ENCODE measurements around the gene GLT6D1. TPM values are rescaled to one million over a fixed set of nuclear protein-coding genes. Genes with fewer than 3 reads are reported as not detected.

Gene GLT6D1
- total RNA-seq: not detected
- polyA plus RNA-seq: 0.05 TPM
- long read RNA-seq, donor 1: 0 reads
- long read RNA-seq, donor 2: 0 reads
- long read RNA-seq, donor 3: 0 reads
- long read RNA-seq, donor 4: 0 reads
- long read RNA-seq, donor 5: 0 reads
- long read RNA-seq, donor 6: 0 reads
- long read RNA-seq, donor 7: 0 reads
- long read RNA-seq, donor 8: 0 reads
- long read RNA-seq, donor 9: 0 reads
- long read RNA-seq, donor 10: 0 reads

- WGBS: 89% methylated on average over 9 of the region's 9 CpGs
- Histone ChIP-seq H3K27ac (ENCODE audit: low read depth in 1 of 2, low read length in 1 of 2) (no peak within 1 kb of the TSS), H3K27me3 (ENCODE audit: control insufficient read depth in 2 of 2, insufficient read depth in 1 of 2, low read length in 1 of 2) (no peaks in the 10 kb centered on the region), H3K36me3 (ENCODE audit: control insufficient read depth in 2 of 2, insufficient read depth in 2 of 2, low read length in 1 of 2) (no peaks in the 10 kb centered on the region), H3K4me1 (ENCODE audit: control insufficient read depth in 2 of 2, insufficient read depth in 2 of 2, low read length in 2 of 2) (no peaks in the 10 kb centered on the region), H3K9me3 (ENCODE audit: control insufficient read depth in 2 of 2, insufficient read depth in 1 of 2, low read length in 1 of 2) (no peaks in the 10 kb centered on the region), H3K4me3 (ENCODE audit: low read length in 2 of 2) (no peak within 1 kb of the TSS)
- DNase-seq (ENCODE audit: low read depth in 6 of 9, low spot score in 9 of 9): no peak
Measured at GRCh38 chr9:135639196-135639595, at the start of gene GLT6D1. GLT6D1 (minus strand) TSS chr9:135639540; CDS start chr9:135639187, 353 bp downstream.

- DNase-seq (ENCODE audit: low read depth in 6 of 9, low spot score in 9 of 9): no peak
- no peak overlapping the region for H3K27ac ChIP-seq (ENCODE audit: low read depth in 1 of 2, low read length in 1 of 2)
- no peaks in the 10 kb centered on the region for H3K36me3 ChIP-seq (ENCODE audit: control insufficient read depth in 2 of 2, insufficient read depth in 2 of 2, low read length in 1 of 2)
- WGBS: 93% methylated on average over 10 of the region's 10 CpGs
- H3K4me1 ChIP-seq (ENCODE audit: control insufficient read depth in 2 of 2, insufficient read depth in 2 of 2, low read length in 2 of 2): no peaks in the 10 kb centered on the region
- no peak overlapping the region for H3K4me3 ChIP-seq (ENCODE audit: low read length in 2 of 2)
- H3K9me3 ChIP-seq (ENCODE audit: control insufficient read depth in 2 of 2, insufficient read depth in 1 of 2, low read length in 1 of 2): no peaks in the 10 kb centered on the region
- no peaks in the 10 kb centered on the region for H3K27me3 ChIP-seq (ENCODE audit: control insufficient read depth in 2 of 2, insufficient read depth in 1 of 2, low read length in 1 of 2)
Measured at GRCh38 chr9:135689011-135689410, 49.7 kb upstream of the GLT6D1 start.

GRCh38 chr9:135687216-135687615 is 47.9 kb upstream of the GLT6D1 start:
- no peak overlapping the region for H3K27ac ChIP-seq (ENCODE audit: low read depth in 1 of 2, low read length in 1 of 2)
- no peaks in the 10 kb centered on the region for H3K27me3 ChIP-seq (ENCODE audit: control insufficient read depth in 2 of 2, insufficient read depth in 1 of 2, low read length in 1 of 2)
- no peak overlapping the region for H3K4me3 ChIP-seq (ENCODE audit: low read length in 2 of 2)
- H3K9me3 ChIP-seq (ENCODE audit: control insufficient read depth in 2 of 2, insufficient read depth in 1 of 2, low read length in 1 of 2): no peaks in the 10 kb centered on the region
- no peaks in the 10 kb centered on the region for H3K36me3 ChIP-seq (ENCODE audit: control insufficient read depth in 2 of 2, insufficient read depth in 2 of 2, low read length in 1 of 2)
- no peaks in the 10 kb centered on the region for H3K4me1 ChIP-seq (ENCODE audit: control insufficient read depth in 2 of 2, insufficient read depth in 2 of 2, low read length in 2 of 2)
- 91% methylated on average over 15 of the region's 15 CpGs for WGBS
- DNase-seq (ENCODE audit: low read depth in 6 of 9, low spot score in 9 of 9): no peak

- no peak for DNase-seq (ENCODE audit: low read depth in 6 of 9, low spot score in 9 of 9)
- Histone ChIP-seq H3K9me3 (ENCODE audit: control insufficient read depth in 2 of 2, insufficient read depth in 1 of 2, low read length in 1 of 2) (no peaks in the 10 kb centered on the region), H3K4me1 (ENCODE audit: control insufficient read depth in 2 of 2, insufficient read depth in 2 of 2, low read length in 2 of 2) (no peaks in the 10 kb centered on the region), H3K4me3 (ENCODE audit: low read length in 2 of 2) (no peak overlapping the region), H3K27ac (ENCODE audit: low read depth in 1 of 2, low read length in 1 of 2) (no peak overlapping the region), H3K27me3 (ENCODE audit: control insufficient read depth in 2 of 2, insufficient read depth in 1 of 2, low read length in 1 of 2) (no peaks in the 10 kb centered on the region), H3K36me3 (ENCODE audit: control insufficient read depth in 2 of 2, insufficient read depth in 2 of 2, low read length in 1 of 2) (no peaks in the 10 kb centered on the region)
- 85% methylated on average over 17 of the region's 17 CpGs for WGBS
Measured at GRCh38 chr9:135684691-135685090, 45.4 kb upstream of the GLT6D1 start.

GRCh38 chr9:135683401-135684034 is 44.2 kb upstream of the GLT6D1 start:
- no peaks in the 10 kb centered on the region for H3K4me1 ChIP-seq (ENCODE audit: control insufficient read depth in 2 of 2, insufficient read depth in 2 of 2, low read length in 2 of 2)
- 82% methylated on average over 15 of the region's 15 CpGs for WGBS
- no peak overlapping the region for H3K4me3 ChIP-seq (ENCODE audit: low read length in 2 of 2)
- H3K27me3 ChIP-seq (ENCODE audit: control insufficient read depth in 2 of 2, insufficient read depth in 1 of 2, low read length in 1 of 2): no peaks in the 10 kb centered on the region
- no peaks in the 10 kb centered on the region for H3K36me3 ChIP-seq (ENCODE audit: control insufficient read depth in 2 of 2, insufficient read depth in 2 of 2, low read length in 1 of 2)
- no peaks in the 10 kb centered on the region for H3K9me3 ChIP-seq (ENCODE audit: control insufficient read depth in 2 of 2, insufficient read depth in 1 of 2, low read length in 1 of 2)
- DNase-seq (ENCODE audit: low read depth in 6 of 9, low spot score in 9 of 9): no peak
- no peak overlapping the region for H3K27ac ChIP-seq (ENCODE audit: low read depth in 1 of 2, low read length in 1 of 2)

- H3K27me3 ChIP-seq (ENCODE audit: control insufficient read depth in 2 of 2, insufficient read depth in 1 of 2, low read length in 1 of 2): no peaks in the 10 kb centered on the region
- no peak for DNase-seq (ENCODE audit: low read depth in 6 of 9, low spot score in 9 of 9)
- WGBS: 85% methylated on average over 5 of the region's 5 CpGs
Measured at GRCh38 chr9:135681161-135681560, 41.8 kb upstream of the GLT6D1 start.

GRCh38 chr9:135680056-135680455 is 40.7 kb upstream of the GLT6D1 start:
- Histone ChIP-seq H3K36me3 (ENCODE audit: control insufficient read depth in 2 of 2, insufficient read depth in 2 of 2, low read length in 1 of 2) (no peaks in the 10 kb centered on the region), H3K9me3 (ENCODE audit: control insufficient read depth in 2 of 2, insufficient read depth in 1 of 2, low read length in 1 of 2) (peaks cover 0 to 1% of the 10 kb centered on the region in 2 donors), H3K27me3 (ENCODE audit: control insufficient read depth in 2 of 2, insufficient read depth in 1 of 2, low read length in 1 of 2) (no peaks in the 10 kb centered on the region), H3K4me3 (ENCODE audit: low read length in 2 of 2) (no peak overlapping the region), H3K27ac (ENCODE audit: low read depth in 1 of 2, low read length in 1 of 2) (no peak overlapping the region), H3K4me1 (ENCODE audit: control insufficient read depth in 2 of 2, insufficient read depth in 2 of 2, low read length in 2 of 2) (no peaks in the 10 kb centered on the region)
- no peak for DNase-seq (ENCODE audit: low read depth in 6 of 9, low spot score in 9 of 9)
- 78% methylated on average over 16 of the region's 16 CpGs for WGBS

More at GRCh38 chr9:135681161-135681560, 41.8 kb upstream of the GLT6D1 start:
- no peak overlapping the region for H3K27ac ChIP-seq (ENCODE audit: low read depth in 1 of 2, low read length in 1 of 2)
- no peak overlapping the region for H3K4me3 ChIP-seq (ENCODE audit: low read length in 2 of 2)
- no peaks in the 10 kb centered on the region for H3K4me1 ChIP-seq (ENCODE audit: control insufficient read depth in 2 of 2, insufficient read depth in 2 of 2, low read length in 2 of 2)
- H3K36me3 ChIP-seq (ENCODE audit: control insufficient read depth in 2 of 2, insufficient read depth in 2 of 2, low read length in 1 of 2): no peaks in the 10 kb centered on the region
- no peaks in the 10 kb centered on the region for H3K9me3 ChIP-seq (ENCODE audit: control insufficient read depth in 2 of 2, insufficient read depth in 1 of 2, low read length in 1 of 2)

GRCh38 chr9:135678236-135679017 is 39.1 kb upstream of the GLT6D1 start:
- 94% methylated on average over 20 of the region's 20 CpGs for WGBS
- no peak for DNase-seq (ENCODE audit: low read depth in 6 of 9, low spot score in 9 of 9)
- H3K27me3 ChIP-seq (ENCODE audit: control insufficient read depth in 2 of 2, insufficient read depth in 1 of 2, low read length in 1 of 2): no peaks in the 10 kb centered on the region
- no peaks in the 10 kb centered on the region for H3K4me1 ChIP-seq (ENCODE audit: control insufficient read depth in 2 of 2, insufficient read depth in 2 of 2, low read length in 2 of 2)
- peaks cover 0 to 1% of the 10 kb centered on the region in 2 donors for H3K9me3 ChIP-seq (ENCODE audit: control insufficient read depth in 2 of 2, insufficient read depth in 1 of 2, low read length in 1 of 2)
- H3K36me3 ChIP-seq (ENCODE audit: control insufficient read depth in 2 of 2, insufficient read depth in 2 of 2, low read length in 1 of 2): no peaks in the 10 kb centered on the region
- H3K4me3 ChIP-seq (ENCODE audit: low read length in 2 of 2): no peak overlapping the region
- no peak overlapping the region for H3K27ac ChIP-seq (ENCODE audit: low read depth in 1 of 2, low read length in 1 of 2)

GRCh38 chr9:135677641-135678168 is 38.4 kb upstream of the GLT6D1 start:
- peaks cover 0 to 1% of the 10 kb centered on the region in 2 donors for H3K9me3 ChIP-seq (ENCODE audit: control insufficient read depth in 2 of 2, insufficient read depth in 1 of 2, low read length in 1 of 2)
- no peak for DNase-seq (ENCODE audit: low read depth in 6 of 9, low spot score in 9 of 9)
- H3K4me3 ChIP-seq (ENCODE audit: low read length in 2 of 2): no peak overlapping the region
- whole genome bisulfite sequencing: 90% methylated on average over 22 of the region's 22 CpGs
- no peak overlapping the region for H3K27ac ChIP-seq (ENCODE audit: low read depth in 1 of 2, low read length in 1 of 2)
- no peaks in the 10 kb centered on the region for H3K36me3 ChIP-seq (ENCODE audit: control insufficient read depth in 2 of 2, insufficient read depth in 2 of 2, low read length in 1 of 2)
- H3K4me1 ChIP-seq (ENCODE audit: control insufficient read depth in 2 of 2, insufficient read depth in 2 of 2, low read length in 2 of 2): no peaks in the 10 kb centered on the region
- H3K27me3 ChIP-seq (ENCODE audit: control insufficient read depth in 2 of 2, insufficient read depth in 1 of 2, low read length in 1 of 2): no peaks in the 10 kb centered on the region
